DND-41 (cell line): ENCODE measurements around the gene CNIH2.

Source experiments
- CTCF ChIP-seq: IDR thresholded peaks from 2 replicates; pipeline ENCODE4 v1.5.1; 2012; ENCODE audit warnings: borderline replicate concordance, low read length, moderate library complexity, mild to moderate bottlenecking; ENCODE audit not compliant: poor library complexity, severe bottlenecking; ENCODE audit errors: extremely low read depth
- EZH2 ChIP-seq: IDR thresholded peaks from 3 replicates; pipeline ENCODE4 v1.6.1; 2012; ENCODE audit warnings: borderline replicate concordance, low read depth, mild to moderate bottlenecking, moderate library complexity, low read length, inconsistent platforms; ENCODE audit not compliant: severe bottlenecking

DNA sequence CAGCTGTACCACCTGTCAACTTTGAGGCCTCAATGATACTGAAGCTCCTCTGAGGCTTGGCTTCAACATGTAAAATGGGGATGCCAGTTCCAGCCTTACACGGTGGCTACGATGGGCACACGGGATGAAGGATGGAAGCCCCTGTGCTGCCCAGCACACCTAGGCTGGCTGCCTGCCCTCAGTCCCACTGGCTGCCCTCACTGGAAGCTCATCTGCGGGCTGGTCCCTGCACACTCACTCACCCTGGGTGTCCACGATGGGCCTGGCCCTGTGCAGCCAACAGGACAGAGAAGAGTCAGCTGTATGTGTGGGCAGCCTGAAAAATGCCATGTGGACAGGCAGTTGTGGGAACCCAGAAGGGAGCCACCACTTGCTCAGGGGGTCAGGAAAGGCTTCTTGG is 8.7 kb downstream of the CNIH2 start:
- no peak for TF ChIP-seq CTCF
- TF ChIP-seq EZH2 = no peak
